Choroid plexus epithelial cell (primary cell): ENCODE results near the gene BDNF.

Source experiments
- DNase-seq: peaks from one replicate; pipeline ENCODE4 v3.0.0-alpha.2; 2010; ENCODE audit warnings: low read depth
- H3K4me3 ChIP-seq: 2 replicates; pipeline ENCODE4 v1.5.1; 2011; ENCODE audit warnings: low read depth, mild to moderate bottlenecking, control low read depth, low read length, moderate library complexity
- CTCF ChIP-seq: conservative IDR thresholded peaks from 2 replicates; pipeline ENCODE4 v1.5.1; 2011; ENCODE audit warnings: low read depth, mild to moderate bottlenecking, control low read depth, inconsistent platforms, low read length, moderate library complexity

Gene BDNF

GRCh38 chr11:27717801-27718229, 17.6 kb upstream of the BDNF start:
- H3K4me3 ChIP-seq, result peak overlapping the region; percentile 69
- DNase-seq, result peak; percentile 41
- TF ChIP-seq CTCF, result no peak

GRCh38 chr11:27717377-27717776, 17.1 kb upstream of the BDNF start:
- DNase-seq, result peak; percentile 61
- peak; percentile 52 for TF ChIP-seq CTCF
- no peak overlapping the region for H3K4me3 ChIP-seq

GRCh38 chr11:27716835-27717234, 16.6 kb upstream of the BDNF start:
- peak; percentile 37 for TF ChIP-seq CTCF
- peak; percentile 39 for DNase-seq
- H3K4me3 ChIP-seq, result no peak overlapping the region

GRCh38 chr11:27716216-27716615, 16.0 kb upstream of the BDNF start:
- TF ChIP-seq CTCF, result no peak
- no peak for DNase-seq

GRCh38 chr11:27711725-27712124, 11.5 kb upstream of the BDNF start:
- no peak overlapping the region for H3K4me3 ChIP-seq
- TF ChIP-seq CTCF, result no peak
- DNase-seq, result no peak

More at GRCh38 chr11:27716216-27716615, 16.0 kb upstream of the BDNF start:
- H3K4me3 ChIP-seq, result no peak overlapping the region

GRCh38 chr11:27710536-27710935, 10.3 kb upstream of the BDNF start:
- H3K4me3 ChIP-seq, result no peak overlapping the region
- no peak for DNase-seq
- no peak for TF ChIP-seq CTCF

- no peak for DNase-seq
- TF ChIP-seq CTCF, result no peak
- no peak overlapping the region for H3K4me3 ChIP-seq
Measured at GRCh38 chr11:27707676-27708075, 7.4 kb upstream of the BDNF start.
